HG03342 (cell line): ENCODE measurements around the gene C2orf92.

Source experiments
- ATAC-seq: cut with Tn5 transposase; IDR thresholded peaks from one replicate; pipeline ENCODE4 v1.9.1; 2021; ENCODE audit warnings: mild to moderate bottlenecking, moderate library complexity; ENCODE audit not compliant: unreplicated experiment

The C2orf92 gene

GRCh38 chr2:97712693-97713295 is 43.3 kb downstream of the C2orf92 start:
- no peak for ATAC-seq

- no peak for ATAC-seq
Measured at GRCh38 chr2:97713296-97714083, 44.0 kb downstream of the C2orf92 start, which contains the start of gene ZAP70. ZAP70 (plus strand) TSS chr2:97713576; CDS start chr2:97724037, 10,461 bp downstream.

- ATAC-seq = no peak
Measured at GRCh38 chr2:97714084-97714949, 44.8 kb downstream of the C2orf92 start.

- ATAC-seq = no peak
Measured at GRCh38 chr2:97714950-97715652, 45.6 kb downstream of the C2orf92 start.

- ATAC-seq = no peak
Measured at GRCh38 chr2:97715951-97716694, 46.6 kb downstream of the C2orf92 start.

- no peak for ATAC-seq
Measured at GRCh38 chr2:97716695-97717612, 47.4 kb downstream of the C2orf92 start.

GRCh38 chr2:97717613-97717995 is 48.1 kb downstream of the C2orf92 start:
- ATAC-seq = no peak

GRCh38 chr2:97718051-97718882 is 48.8 kb downstream of the C2orf92 start:
- ATAC-seq = no peak

- ATAC-seq = no peak
Measured at GRCh38 chr2:97718942-97719341, 49.4 kb downstream of the C2orf92 start.

GRCh38 chr2:97719362-97720155 is 50.0 kb downstream of the C2orf92 start:
- ATAC-seq = no peak

GRCh38 chr2:97720746-97721145 is 51.2 kb downstream of the C2orf92 start:
- no peak for ATAC-seq

GRCh38 chr2:97722227-97722626 is 52.7 kb downstream of the C2orf92 start:
- ATAC-seq = no peak

- ATAC-seq = no peak
Measured at GRCh38 chr2:97723156-97724072, 53.9 kb downstream of the C2orf92 start.

- ATAC-seq = no peak
Measured at GRCh38 chr2:97724073-97724410, 54.5 kb downstream of the C2orf92 start.

GRCh38 chr2:97724501-97724900 is 55.0 kb downstream of the C2orf92 start:
- ATAC-seq = no peak

- no peak for ATAC-seq
Measured at GRCh38 chr2:97724946-97725688, 55.6 kb downstream of the C2orf92 start.
